Measurements from ENCODE around the gene MYOF. TPM values are rescaled to one million over a fixed set of nuclear protein-coding genes. Genes with fewer than 3 reads are reported as not detected.

Gene MYOF
- total RNA-seq, 1 experiment from 2014 or later, result 376 TPM

- DNase-seq (ENCODE audit: low read depth, low spot score) (no peak), ATAC-seq (no peak)
- H3K4me1 ChIP-seq (ENCODE audit: control insufficient read depth, insufficient read depth, low read length), result peaks cover 88% of the 10 kb centered on the region
- intact Hi-C loops (cut with micrococcal nuclease; ENCODE audit: unreplicated experiment) (no loop called here), in situ Hi-C loops (cut with HindIII; ENCODE audit: low pct_unique_long_range_greater_than_20kb, low sequenced_read_pairs) (no loop called here)
- no TSS peak for BruUV-seq (replicated peaks)
- no peak overlapping the region for H3K4me3 ChIP-seq (ENCODE audit: low read depth in 2 of 2, low read length in 2 of 2)
- H3K36me3 ChIP-seq (ENCODE audit: control insufficient read depth, insufficient read depth, low read length), result no peaks in the 10 kb centered on the region; the same call in 1 of the 2 replicates
- H3K27me3 ChIP-seq (ENCODE audit: control insufficient read depth, insufficient read depth, low read length), result no peaks in the 10 kb centered on the region
- CTCF ChIA-PET, result interaction anchor here (0.6 to 0.7 kb wide), 2 partner anchors 23 to 140 kb away, joined by 4 to 6 read pairs; no protein-coding TSS in a partner anchor
- TF ChIP-seq POLR2AphosphoS5 (IDR thresholded peaks at IDR 0.05; ENCODE audit: low read depth, low read length), result no peak
- TF ChIP-seq SIN3A (IDR thresholded peaks at IDR 0.05; ENCODE audit: borderline replicate concordance, insufficient read depth, low read depth, low read length), result no peak
- TF ChIP-seq TCF7L2 (IDR thresholded peaks at IDR 0.05; ENCODE audit: low read depth, low read length), result no peak
- no peak for TF ChIP-seq REST (IDR thresholded peaks at IDR 0.05; ENCODE audit: insufficient read depth in 1 of 2, low read depth in 2 of 2, low read length in 1 of 2)
- TF ChIP-seq CTCF (IDR thresholded peaks at IDR 0.05), result no peak
- peak overlapping the region; percentile 100 for H3K27ac ChIP-seq (ENCODE audit: low read length)
- POLR2A ChIA-PET, result interaction anchor here (0.6 to 1.7 kb wide), 5 partner anchors 12 to 33 kb away, joined by 3 to 9 read pairs (median 7); no protein-coding TSS in a partner anchor
- no peaks in the 10 kb centered on the region for H3K9me3 ChIP-seq (ENCODE audit: control insufficient read depth, insufficient read depth, low read depth, low read length)
Observed at GRCh38 chr10:93463723-93464476, 18.2 kb downstream of the MYOF start.

- no peak for DNase-seq (ENCODE audit: low read depth, low spot score)
- POLR2A ChIA-PET, result interaction anchor here (0.8 to 2.1 kb wide), 4 partner anchors 13 to 26 kb away, joined by 3 to 16 read pairs (median 4); partner anchors contain the start of gene MYOF
Observed at GRCh38 chr10:93462881-93463280, 19.3 kb downstream of the MYOF start.

More at GRCh38 chr10:93462881-93463280, 19.3 kb downstream of the MYOF start:
- CTCF ChIA-PET, result interaction anchor here (0.8 kb wide), 1 partner anchor 20 kb away, joined by 4 read pairs; no protein-coding TSS in a partner anchor
- in situ Hi-C loops (cut with HindIII; ENCODE audit: low pct_unique_long_range_greater_than_20kb, low sequenced_read_pairs) (no loop called here), intact Hi-C loops (cut with micrococcal nuclease; ENCODE audit: unreplicated experiment) (no loop called here)
- H3K27ac ChIP-seq (ENCODE audit: low read length), result peak overlapping the region; percentile 100
- no peak for TF ChIP-seq REST (IDR thresholded peaks at IDR 0.05; ENCODE audit: insufficient read depth in 1 of 2, low read depth in 2 of 2, low read length in 1 of 2)
- TF ChIP-seq TCF7L2 (IDR thresholded peaks at IDR 0.05; ENCODE audit: low read depth, low read length), result no peak
- TF ChIP-seq CTCF (IDR thresholded peaks at IDR 0.05), result no peak
- no peak; the same call in 1 of the 2 replicates for TF ChIP-seq POLR2AphosphoS5 (IDR thresholded peaks at IDR 0.05; ENCODE audit: low read depth, low read length)
- no peak for TF ChIP-seq SIN3A (IDR thresholded peaks at IDR 0.05; ENCODE audit: borderline replicate concordance, insufficient read depth, low read depth, low read length)
- H3K36me3 ChIP-seq (ENCODE audit: control insufficient read depth, insufficient read depth, low read length), result no peaks in the 10 kb centered on the region; the same call in 1 of the 2 replicates
- H3K27me3 ChIP-seq (ENCODE audit: control insufficient read depth, insufficient read depth, low read length), result no peaks in the 10 kb centered on the region
- peak overlapping the region in 1 of 2 experiments; percentile 17; a peak in 2 of 4 replicates for H3K4me3 ChIP-seq (ENCODE audit: low read depth in 2 of 2, low read length in 2 of 2)
- peaks cover 88% of the 10 kb centered on the region for H3K4me1 ChIP-seq (ENCODE audit: control insufficient read depth, insufficient read depth, low read length)
- ATAC-seq, result peak; percentile 49
- no TSS peak for BruUV-seq (replicated peaks)
- no peaks in the 10 kb centered on the region for H3K9me3 ChIP-seq (ENCODE audit: control insufficient read depth, insufficient read depth, low read depth, low read length)
